ENCODE data around the gene DIAPH2. TPM values are rescaled to one million over a fixed set of nuclear protein-coding genes. Genes with fewer than 3 reads are reported as not detected.

The DIAPH2 gene
- total and polyA plus RNA-seq, 2 experiments from 2014 or later, result 16.2 to 56.6 TPM

DNA sequence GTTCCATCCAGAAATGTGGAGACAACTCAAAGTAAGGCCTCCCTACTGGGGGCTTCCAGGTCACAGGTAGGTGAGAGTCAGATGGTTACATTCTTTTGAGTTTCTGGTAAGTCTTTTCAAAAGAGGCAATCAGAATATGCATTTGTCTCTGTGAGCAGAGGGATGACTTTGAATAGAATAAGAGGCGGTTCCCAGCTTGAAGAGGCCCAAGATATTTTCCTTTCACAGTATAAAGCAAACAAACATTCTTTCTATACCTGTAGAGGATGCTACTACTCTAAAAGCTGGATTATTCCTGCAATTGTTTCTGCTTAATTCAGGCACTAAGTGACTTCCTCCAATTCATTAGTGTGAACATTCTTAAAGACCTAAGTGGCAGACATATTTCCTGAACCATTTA lies 44.4 kb downstream of the DIAPH2 start:
- no peak overlapping the region for H3K4me3 Mint-ChIP-seq
- no peaks in the 10 kb centered on the region for H3K79me2 ChIP-seq (replicated peaks; ENCODE audit: insufficient read depth)
- ATAC-seq (peak; percentile 62), DNase-seq (ENCODE audit: low spot score) (peak; percentile 34)
- peaks cover 2% of the 10 kb centered on the region for H3K27me3 Mint-ChIP-seq (ENCODE audit: insufficient read depth, low read depth, poor library complexity)
- no peaks in the 10 kb centered on the region for H3K9me3 Mint-ChIP-seq
- no peaks in the 10 kb centered on the region; the same call in 1 of the 2 replicates for H4K20me1 ChIP-seq (replicated peaks; ENCODE audit: insufficient read depth)
- peaks cover 14% of the 10 kb centered on the region for H3K4me1 ChIP-seq (ENCODE audit: insufficient read depth)
- no peaks in the 10 kb centered on the region for H3K36me3 Mint-ChIP-seq (ENCODE audit: low read depth)
- H3K4me3 ChIP-seq, result no peak overlapping the region
- no peak overlapping the region for H2AFZ ChIP-seq
- H3K4me2 ChIP-seq, result no peak overlapping the region
- H3K27me3 ChIP-seq (ENCODE audit: insufficient read depth), result no peaks in the 10 kb centered on the region
- H3K36me3 ChIP-seq (ENCODE audit: insufficient read depth), result no peaks in the 10 kb centered on the region
- no peaks in the 10 kb centered on the region for H3K9me2 ChIP-seq (ENCODE audit: insufficient read depth)
- H3K27ac ChIP-seq (ENCODE audit: low read depth), result no peak overlapping the region
- peaks cover 26% of the 10 kb centered on the region; the same call in 2 of the 3 replicates for H3K4me1 Mint-ChIP-seq
- no peak overlapping the region for H3K27ac Mint-ChIP-seq
- no peaks in the 10 kb centered on the region for H3F3A ChIP-seq (replicated peaks; ENCODE audit: low read depth)
- TF ChIP-seq EZH2 (IDR thresholded peaks at IDR 0.05; ENCODE audit: low read depth, unreplicated experiment) (no peak), ZNF114 (CRISPR knock-in tag; IDR thresholded peaks at IDR 0.05) (no peak), NANOG (IDR thresholded peaks at IDR 0.05; ENCODE audit: borderline replicate concordance) (no peak), EZH2phosphoT487 (IDR thresholded peaks at IDR 0.05; ENCODE audit: unreplicated experiment) (no peak), REST (IDR thresholded peaks at IDR 0.05; ENCODE audit: unreplicated experiment) (no peak), ZNF331 (CRISPR knock-in tag; IDR thresholded peaks at IDR 0.05; ENCODE audit: low read depth) (no peak), STAT1 (IDR thresholded peaks at IDR 0.05; ENCODE audit: unreplicated experiment) (no peak), POLR2AphosphoS5 (IDR thresholded peaks at IDR 0.05; ENCODE audit: low read depth) (no peak), ETS1 (IDR thresholded peaks at IDR 0.05) (no peak), CREB1 (CRISPR knock-in tag; IDR thresholded peaks at IDR 0.05; ENCODE audit: low read depth) (no peak)
- TF ChIP-seq, protein P1, sequence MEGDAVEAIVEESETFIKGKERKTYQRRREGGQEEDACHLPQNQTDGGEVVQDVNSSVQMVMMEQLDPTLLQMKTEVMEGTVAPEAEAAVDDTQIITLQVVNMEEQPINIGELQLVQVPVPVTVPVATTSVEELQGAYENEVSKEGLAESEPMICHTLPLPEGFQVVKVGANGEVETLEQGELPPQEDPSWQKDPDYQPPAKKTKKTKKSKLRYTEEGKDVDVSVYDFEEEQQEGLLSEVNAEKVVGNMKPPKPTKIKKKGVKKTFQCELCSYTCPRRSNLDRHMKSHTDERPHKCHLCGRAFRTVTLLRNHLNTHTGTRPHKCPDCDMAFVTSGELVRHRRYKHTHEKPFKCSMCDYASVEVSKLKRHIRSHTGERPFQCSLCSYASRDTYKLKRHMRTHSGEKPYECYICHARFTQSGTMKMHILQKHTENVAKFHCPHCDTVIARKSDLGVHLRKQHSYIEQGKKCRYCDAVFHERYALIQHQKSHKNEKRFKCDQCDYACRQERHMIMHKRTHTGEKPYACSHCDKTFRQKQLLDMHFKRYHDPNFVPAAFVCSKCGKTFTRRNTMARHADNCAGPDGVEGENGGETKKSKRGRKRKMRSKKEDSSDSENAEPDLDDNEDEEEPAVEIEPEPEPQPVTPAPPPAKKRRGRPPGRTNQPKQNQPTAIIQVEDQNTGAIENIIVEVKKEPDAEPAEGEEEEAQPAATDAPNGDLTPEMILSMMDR (conservative IDR thresholded peaks at IDR 0.05; ENCODE audit: low read depth in 2 of 2), result no peak
- TF ChIP-seq, protein P2, sequence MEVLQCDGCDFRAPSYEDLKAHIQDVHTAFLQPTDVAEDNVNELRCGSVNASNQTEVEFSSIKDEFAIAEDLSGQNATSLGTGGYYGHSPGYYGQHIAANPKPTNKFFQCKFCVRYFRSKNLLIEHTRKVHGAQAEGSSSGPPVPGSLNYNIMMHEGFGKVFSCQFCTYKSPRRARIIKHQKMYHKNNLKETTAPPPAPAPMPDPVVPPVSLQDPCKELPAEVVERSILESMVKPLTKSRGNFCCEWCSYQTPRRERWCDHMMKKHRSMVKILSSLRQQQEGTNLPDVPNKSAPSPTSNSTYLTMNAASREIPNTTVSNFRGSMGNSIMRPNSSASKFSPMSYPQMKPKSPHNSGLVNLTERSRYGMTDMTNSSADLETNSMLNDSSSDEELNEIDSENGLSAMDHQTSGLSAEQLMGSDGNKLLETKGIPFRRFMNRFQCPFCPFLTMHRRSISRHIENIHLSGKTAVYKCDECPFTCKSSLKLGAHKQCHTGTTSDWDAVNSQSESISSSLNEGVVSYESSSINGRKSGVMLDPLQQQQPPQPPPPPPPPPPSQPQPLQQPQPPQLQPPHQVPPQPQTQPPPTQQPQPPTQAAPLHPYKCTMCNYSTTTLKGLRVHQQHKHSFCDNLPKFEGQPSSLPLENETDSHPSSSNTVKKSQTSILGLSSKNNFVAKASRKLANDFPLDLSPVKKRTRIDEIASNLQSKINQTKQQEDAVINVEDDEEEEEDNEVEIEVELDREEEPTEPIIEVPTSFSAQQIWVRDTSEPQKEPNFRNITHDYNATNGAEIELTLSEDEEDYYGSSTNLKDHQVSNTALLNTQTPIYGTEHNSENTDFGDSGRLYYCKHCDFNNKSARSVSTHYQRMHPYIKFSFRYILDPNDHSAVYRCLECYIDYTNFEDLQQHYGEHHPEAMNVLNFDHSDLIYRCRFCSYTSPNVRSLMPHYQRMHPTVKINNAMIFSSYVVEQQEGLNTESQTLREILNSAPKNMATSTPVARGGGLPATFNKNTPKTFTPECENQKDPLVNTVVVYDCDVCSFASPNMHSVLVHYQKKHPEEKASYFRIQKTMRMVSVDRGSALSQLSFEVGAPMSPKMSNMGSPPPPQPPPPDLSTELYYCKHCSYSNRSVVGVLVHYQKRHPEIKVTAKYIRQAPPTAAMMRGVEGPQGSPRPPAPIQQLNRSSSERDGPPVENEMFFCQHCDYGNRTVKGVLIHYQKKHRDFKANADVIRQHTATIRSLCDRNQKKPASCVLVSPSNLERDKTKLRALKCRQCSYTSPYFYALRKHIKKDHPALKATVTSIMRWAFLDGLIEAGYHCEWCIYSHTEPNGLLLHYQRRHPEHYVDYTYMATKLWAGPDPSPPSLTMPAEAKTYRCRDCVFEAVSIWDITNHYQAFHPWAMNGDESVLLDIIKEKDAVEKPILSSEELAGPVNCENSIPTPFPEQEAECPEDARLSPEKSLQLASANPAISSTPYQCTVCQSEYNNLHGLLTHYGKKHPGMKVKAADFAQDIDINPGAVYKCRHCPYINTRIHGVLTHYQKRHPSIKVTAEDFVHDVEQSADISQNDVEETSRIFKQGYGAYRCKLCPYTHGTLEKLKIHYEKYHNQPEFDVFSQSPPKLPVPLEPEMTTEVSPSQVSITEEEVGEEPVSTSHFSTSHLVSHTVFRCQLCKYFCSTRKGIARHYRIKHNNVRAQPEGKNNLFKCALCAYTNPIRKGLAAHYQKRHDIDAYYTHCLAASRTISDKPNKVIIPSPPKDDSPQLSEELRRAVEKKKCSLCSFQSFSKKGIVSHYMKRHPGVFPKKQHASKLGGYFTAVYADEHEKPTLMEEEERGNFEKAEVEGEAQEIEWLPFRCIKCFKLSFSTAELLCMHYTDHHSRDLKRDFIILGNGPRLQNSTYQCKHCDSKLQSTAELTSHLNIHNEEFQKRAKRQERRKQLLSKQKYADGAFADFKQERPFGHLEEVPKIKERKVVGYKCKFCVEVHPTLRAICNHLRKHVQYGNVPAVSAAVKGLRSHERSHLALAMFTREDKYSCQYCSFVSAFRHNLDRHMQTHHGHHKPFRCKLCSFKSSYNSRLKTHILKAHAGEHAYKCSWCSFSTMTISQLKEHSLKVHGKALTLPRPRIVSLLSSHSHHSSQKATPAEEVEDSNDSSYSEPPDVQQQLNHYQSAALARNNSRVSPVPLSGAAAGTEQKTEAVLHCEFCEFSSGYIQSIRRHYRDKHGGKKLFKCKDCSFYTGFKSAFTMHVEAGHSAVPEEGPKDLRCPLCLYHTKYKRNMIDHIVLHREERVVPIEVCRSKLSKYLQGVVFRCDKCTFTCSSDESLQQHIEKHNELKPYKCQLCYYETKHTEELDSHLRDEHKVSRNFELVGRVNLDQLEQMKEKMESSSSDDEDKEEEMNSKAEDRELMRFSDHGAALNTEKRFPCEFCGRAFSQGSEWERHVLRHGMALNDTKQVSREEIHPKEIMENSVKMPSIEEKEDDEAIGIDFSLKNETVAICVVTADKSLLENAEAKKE (CRISPR knock-in tag; IDR thresholded peaks at IDR 0.05), result no peak

All from GM23338 (cell line).